ENCODE data around the gene HUS1. TPM values are rescaled to one million over a fixed set of nuclear protein-coding genes. Genes with fewer than 3 reads are reported as not detected.

The HUS1 gene
- total and polyA plus RNA-seq, 2 of the 13 experiments (the other 11 are each of a cell fraction or from before 2014, with no cell fraction given): 14.8 to 16.9 TPM

GRCh38 chr7:48011951-48012350 is 32.5 kb upstream of the HUS1 start (continued):
- TF ChIP-seq ZNF609 (CRISPR knock-in tag; IDR thresholded peaks at IDR 0.05; ENCODE audit: borderline replicate concordance): no peak

- no peak for TF ChIP-seq IKZF1 (IDR thresholded peaks at IDR 0.05)
- no peak for TF ChIP-seq ZNF263 (CRISPR knock-in tag; IDR thresholded peaks at IDR 0.05)
- TF ChIP-seq PITX1 (CRISPR knock-in tag; IDR thresholded peaks at IDR 0.05): no peak
- TF ChIP-seq POGK (CRISPR knock-in tag; conservative IDR thresholded peaks at IDR 0.05): no peak
- no peak for TF ChIP-seq SIN3A (IDR thresholded peaks at IDR 0.05; ENCODE audit: borderline replicate concordance, low read depth, low read length)
- TF ChIP-seq ZNF329 (CRISPR knock-in tag; IDR thresholded peaks at IDR 0.05; ENCODE audit: low read depth): no peak
- no peak for TF ChIP-seq ZNF773 (CRISPR knock-in tag; IDR thresholded peaks at IDR 0.05; ENCODE audit: borderline replicate concordance)
- ChIA-PET CTCF (ENCODE audit: low intra/inter-chr PET ratio, low total read pairs) (no interaction called here), POLR2A (no interaction called here)
- no peak overlapping the region for H3K4me3 ChIP-seq (replicated peaks in 1 of 3; ENCODE audit: insufficient read depth in 1 of 3, low read depth in 2 of 3, low read length in 3 of 3)
- H3K27ac ChIP-seq (ENCODE audit: extremely low read length, insufficient read depth, low read length): no peak overlapping the region
- DNase-seq (ENCODE audit: low spot score) (no peak), ATAC-seq (no peak), FAIRE-seq (no peak)
- H3K27me3 ChIP-seq (ENCODE audit: control insufficient read depth in 1 of 2, insufficient read depth in 2 of 2, low read length in 2 of 2): peaks cover 0 to 14% of the 10 kb centered on the region in 2 experiments; a peak in 2 of 5 replicates
- no TSS peak for BruUV-seq (replicated peaks)
- H4K20me1 ChIP-seq (ENCODE audit: insufficient read depth, low read length): no peaks in the 10 kb centered on the region
- H2AFZ ChIP-seq (ENCODE audit: low read length): no peak overlapping the region
- intact Hi-C loops (cut with micrococcal nuclease; ENCODE audit: unreplicated experiment): no loop called here
- H3K79me2 ChIP-seq (ENCODE audit: insufficient read depth, low read length): no peaks in the 10 kb centered on the region
- H3K36me3 ChIP-seq (replicated peaks in 1 of 2; ENCODE audit: control insufficient read depth in 1 of 2, insufficient read depth in 2 of 2, low read length in 2 of 2): no peaks in the 10 kb centered on the region
- 34% methylated on average over 2 of the region's 2 CpGs for WGBS (ENCODE audit: low lambda C conversion rate)
- in situ Hi-C loops (cut with HindIII; ENCODE audit: extremely low pct_ligation_motif_present, low pct_unique_long_range_greater_than_20kb): no loop called here
- H3K9ac ChIP-seq (ENCODE audit: insufficient read depth, low read depth, low read length): no peak overlapping the region
- H3K9me3 ChIP-seq (ENCODE audit: low read length): no peaks in the 10 kb centered on the region
- H3K4me2 ChIP-seq (ENCODE audit: low read depth, low read length): no peak overlapping the region
- H3K4me1 ChIP-seq (ENCODE audit: insufficient read depth, low read length): no peaks in the 10 kb centered on the region
Observed at GRCh38 chr7:48011323-48011722, 31.9 kb upstream of the HUS1 start.
